Activated CD8-positive, alpha-beta T cell treated with anti-CD3 and anti-CD28 coated beads, Interleukin-2, amount 10 ng/mL, durations not matched to agents 7 days and 5 days (primary cell): Measurements from ENCODE around the gene JMJD1C. TPM values are rescaled to one million over a fixed set of nuclear protein-coding genes. Genes with fewer than 3 reads are reported as not detected.
"Not testable (repeated sequence)": the region's sequence is repeated elsewhere in the genome, so short reads cannot be mapped to it uniquely, and the experiment has no call there.

Experiments
- ATAC-seq: fragments of 150-1000 bp; cut with Tn5 transposase; one replicate; pipeline ENCODE4 v1.10.0; 2021; ENCODE audit warnings: moderate library complexity
- CTCF ChIA-PET: fragments of 350-600 bp; sonication (Branson Sonifier 250); formaldehyde crosslinking; loops from one replicate; lab custom pipeline; 2021; ENCODE audit warnings: antibody characterized with exemption; lab: Charles Lee
- POLR2A ChIA-PET: fragments of 350-600 bp; sonication (Branson Sonifier 250); formaldehyde crosslinking; loops from one replicate; lab custom pipeline; 2021; ENCODE audit warnings: antibody characterized with exemption; lab: Charles Lee
- DNase-seq: peaks from one replicate; pipeline ENCODE4 v3.0.0-alpha.2; 2020
- H3K27ac Mint-ChIP-seq: one replicate; pipeline ENCODE4 v1.8.0; 2021; ENCODE audit warnings: mild to moderate bottlenecking, mixed read lengths
- H3K27me3 Mint-ChIP-seq: one replicate; pipeline ENCODE4 v1.8.0; 2021; ENCODE audit warnings: low read depth, mixed read lengths
- H3K36me3 Mint-ChIP-seq: one replicate; pipeline ENCODE4 v1.8.0; 2021; ENCODE audit warnings: low read depth, mixed read lengths
- H3K4me1 Mint-ChIP-seq: one replicate; pipeline ENCODE4 v1.8.0; 2021; ENCODE audit warnings: low read depth, mixed read lengths
- H3K4me3 Mint-ChIP-seq: one replicate; pipeline ENCODE4 v1.8.0; 2021; ENCODE audit warnings: mild to moderate bottlenecking, mixed read lengths
- H3K9me3 Mint-ChIP-seq: one replicate; pipeline ENCODE4 v1.8.0; 2022; ENCODE audit warnings: mixed read lengths; ENCODE audit not compliant: insufficient read depth
- total RNA-seq, 2 experiments: library from RNA; stranded (reverse); gene quantifications; one replicate each; pipeline ENCODE4 v1.2.3, GENCODE V29; 2021

The JMJD1C gene
- total RNA-seq, 2 experiments from 2014 or later = 63.0 to 65.1 TPM

- Mint-ChIP-seq H3K4me3 (no peak overlapping the region), H3K36me3 (peaks cover 54% of the 10 kb centered on the region), H3K27ac (no peak overlapping the region), H3K4me1 (peaks cover 30% of the 10 kb centered on the region), H3K27me3 (no peaks in the 10 kb centered on the region), H3K9me3 (peaks cover 7% of the 10 kb centered on the region)
- DNase-seq = no peak
- ChIA-PET CTCF (no interaction called here), POLR2A (interaction anchor here (0.6 kb wide), 1 partner anchor 13 kb away, joined by 3 read pairs; no protein-coding TSS in a partner anchor)
- no peak for ATAC-seq
Measured at GRCh38 chr10:63247771-63248170, 218.0 kb downstream of the JMJD1C start.

DNA sequence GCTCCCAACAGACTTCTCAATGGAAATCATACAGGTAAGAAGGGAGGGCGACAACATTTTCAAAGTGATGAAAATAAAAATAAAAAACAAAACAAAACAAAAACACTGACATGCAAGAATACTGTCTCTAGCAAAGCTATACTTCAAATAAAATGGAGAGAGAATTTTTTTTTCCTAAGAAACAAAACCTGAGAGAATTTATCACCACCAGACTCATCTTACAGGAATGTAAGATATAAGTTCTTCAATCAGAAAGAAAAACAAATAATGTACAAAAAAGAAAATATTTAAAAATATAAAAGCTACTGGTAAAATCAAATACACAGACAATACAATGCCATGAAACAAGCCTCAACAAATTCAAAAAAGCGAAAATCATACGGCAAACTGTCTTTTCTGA is 219.4 kb downstream of the JMJD1C start:
- no peak overlapping the region for H3K27ac Mint-ChIP-seq
- CTCF ChIA-PET = interaction anchor here (0.8 kb wide), 1 partner anchor 9 kb away, joined by 3 read pairs; no protein-coding TSS in a partner anchor
- peaks cover 7% of the 10 kb centered on the region for H3K9me3 Mint-ChIP-seq
- H3K27me3 Mint-ChIP-seq = no peaks in the 10 kb centered on the region
- no peak overlapping the region for H3K4me3 Mint-ChIP-seq
- POLR2A ChIA-PET = no interaction called here
- ATAC-seq = no peak
- no peak for DNase-seq
- H3K4me1 Mint-ChIP-seq = peaks cover 38% of the 10 kb centered on the region
- H3K36me3 Mint-ChIP-seq = peaks cover 49% of the 10 kb centered on the region

- Mint-ChIP-seq H3K4me1 (peaks cover 73% of the 10 kb centered on the region), H3K27ac (peak overlapping the region; percentile 73), H3K9me3 (peaks cover 7% of the 10 kb centered on the region), H3K4me3 (peak overlapping the region; percentile 74), H3K36me3 (peaks cover 50% of the 10 kb centered on the region), H3K27me3 (no peaks in the 10 kb centered on the region)
- POLR2A ChIA-PET = interaction anchor here (2.3 kb wide), 1 partner anchor 26 kb away, joined by 14 read pairs; no protein-coding TSS in a partner anchor
- DNase-seq (no peak), ATAC-seq (peak; percentile 62)
- CTCF ChIA-PET = interaction anchor here (0.6 to 2.0 kb wide), 8 partner anchors 14 to 478 kb away, joined by 3 to 6 read pairs (median 3); no protein-coding TSS in a partner anchor
Measured at GRCh38 chr10:63241841-63242281, 223.9 kb downstream of the JMJD1C start.

DNA sequence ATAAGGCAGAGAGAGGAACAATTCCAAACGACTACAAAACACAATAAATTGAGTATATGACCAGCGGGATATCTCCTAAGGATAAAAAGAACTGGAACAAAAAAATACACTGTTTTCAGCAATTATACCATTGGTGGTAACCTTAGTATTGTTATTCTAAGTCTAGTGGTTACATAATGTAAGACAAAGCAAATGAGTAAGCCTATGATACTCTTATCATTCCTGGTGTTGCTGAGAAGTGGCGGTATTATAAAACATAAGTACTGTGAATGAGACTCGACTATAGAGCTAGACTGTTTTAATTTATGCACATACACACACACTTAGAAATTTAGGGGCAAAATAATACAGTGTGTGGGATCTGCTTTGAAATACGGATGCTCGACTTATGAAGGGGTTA is 225.0 kb downstream of the JMJD1C start:
- CTCF ChIA-PET = interaction anchor here (1.0 to 2.0 kb wide), 4 partner anchors 13 to 389 kb away, joined by 3 to 6 read pairs (median 4); no protein-coding TSS in a partner anchor
- Mint-ChIP-seq H3K27ac (peak overlapping the region; percentile 73), H3K36me3 (peaks cover 41% of the 10 kb centered on the region), H3K4me1 (peaks cover 75% of the 10 kb centered on the region), H3K4me3 (peak overlapping the region; percentile 54), H3K9me3 (peaks cover 2% of the 10 kb centered on the region), H3K27me3 (no peaks in the 10 kb centered on the region)
- DNase-seq = no peak
- ATAC-seq = no peak
- POLR2A ChIA-PET = interaction anchor here (1.4 to 2.3 kb wide), 2 partner anchors 24 to 27 kb away, joined by 5 to 14 read pairs; no protein-coding TSS in a partner anchor

DNA sequence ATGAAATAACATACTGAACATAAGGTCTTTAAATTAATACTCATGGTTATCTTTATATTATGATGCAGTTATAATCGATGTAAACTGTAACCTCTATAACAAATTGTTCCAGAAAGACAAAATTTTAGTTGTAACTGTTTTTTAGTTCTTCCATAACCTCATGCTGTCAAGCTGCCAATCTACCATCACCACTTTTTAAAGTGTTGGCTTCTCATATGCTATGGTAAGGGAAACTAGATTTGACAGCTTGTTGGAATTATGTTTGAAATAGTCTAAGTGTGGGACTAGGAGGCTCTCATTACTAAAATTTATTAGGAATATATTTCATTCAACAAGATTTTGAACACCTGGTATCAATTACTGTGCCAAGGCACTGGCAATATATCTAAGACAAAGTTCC is 227.3 kb downstream of the JMJD1C start:
- CTCF ChIA-PET = interaction anchor here (2.0 kb wide), 1 partner anchor 391 kb away, joined by 4 read pairs; no protein-coding TSS in a partner anchor
- Mint-ChIP-seq H3K4me3 (no peak overlapping the region), H3K36me3 (peaks cover 25% of the 10 kb centered on the region), H3K4me1 (peaks cover 64% of the 10 kb centered on the region), H3K27me3 (no peaks in the 10 kb centered on the region), H3K27ac (peak overlapping the region; percentile 27), H3K9me3 (no peaks in the 10 kb centered on the region)
- DNase-seq (no peak), ATAC-seq (no peak)
- POLR2A ChIA-PET = no interaction called here

DNA sequence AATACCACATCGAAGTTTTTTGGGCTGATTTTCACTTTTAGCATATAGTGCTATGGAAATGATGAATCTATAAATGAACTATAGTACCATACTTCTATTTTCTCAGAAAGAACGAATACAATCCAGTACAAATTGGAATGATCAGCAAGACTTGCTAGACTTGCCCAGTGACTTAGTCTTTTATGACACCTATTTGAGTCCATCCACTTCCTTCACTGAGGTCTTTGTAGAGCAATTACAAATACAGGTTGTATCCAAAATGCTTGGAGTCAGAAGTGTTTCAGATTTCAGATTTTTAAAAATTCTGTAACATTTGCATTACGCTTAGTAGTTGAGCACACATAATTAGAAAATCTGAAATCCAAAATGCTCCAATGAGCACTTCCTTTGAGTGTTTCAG is 228.4 kb downstream of the JMJD1C start:
- POLR2A ChIA-PET = interaction anchor here (2.2 kb wide), 1 partner anchor 31 kb away, joined by 18 read pairs; no protein-coding TSS in a partner anchor
- H3K4me1 Mint-ChIP-seq = peaks cover 62% of the 10 kb centered on the region

DNA sequence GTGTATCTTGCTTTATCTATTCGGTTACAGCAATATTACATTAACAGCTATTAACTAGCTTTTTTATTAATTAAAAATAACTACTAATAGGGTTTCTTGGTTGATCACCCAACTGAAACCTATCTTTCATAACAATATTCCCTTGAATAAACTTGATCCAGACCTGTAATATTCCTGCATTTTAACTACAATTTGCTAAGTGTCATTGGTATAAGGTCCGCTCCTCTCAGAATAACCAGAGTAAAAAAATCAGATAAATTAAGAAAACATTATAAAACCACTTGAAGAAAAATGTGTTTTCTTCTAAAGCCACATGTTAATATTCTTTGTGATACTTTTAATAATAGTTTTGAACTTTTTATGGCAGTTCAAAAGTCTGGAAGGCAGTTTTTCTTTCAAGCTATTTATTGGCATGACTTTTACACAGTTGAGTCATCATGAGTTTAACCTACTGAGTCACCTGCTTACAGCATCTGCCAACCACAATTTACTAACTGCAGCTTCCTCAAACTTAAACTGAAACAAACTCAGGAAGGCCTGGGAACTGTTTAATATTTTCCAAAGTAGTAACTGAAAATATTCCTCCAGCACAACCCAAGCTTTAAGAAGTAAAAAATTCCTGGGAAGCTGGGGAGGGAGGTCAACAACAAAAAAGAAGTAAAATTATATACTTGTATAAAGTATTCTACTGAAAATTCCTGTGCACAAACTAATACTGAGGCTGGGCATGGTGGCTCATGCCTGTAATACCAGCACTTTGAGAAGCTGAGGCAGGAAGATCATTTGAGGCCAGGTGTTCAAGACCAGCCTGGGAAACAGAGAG is 229.5 kb downstream of the JMJD1C start:
- peaks cover 27% of the 10 kb centered on the region for H3K36me3 Mint-ChIP-seq
- ATAC-seq = peak; percentile 91
- no peaks in the 10 kb centered on the region for H3K9me3 Mint-ChIP-seq
- ChIA-PET CTCF (interaction anchor here (0.9 to 1.8 kb wide), 6 partner anchors 8 to 393 kb away, joined by 3 to 11 read pairs (median 4); no protein-coding TSS in a partner anchor), POLR2A (interaction anchor here (0.8 to 2.2 kb wide), 2 partner anchors 27 to 32 kb away, joined by 4 to 18 read pairs; no protein-coding TSS in a partner anchor)
- peak; percentile 34 for DNase-seq
- no peaks in the 10 kb centered on the region for H3K27me3 Mint-ChIP-seq
- H3K4me3 Mint-ChIP-seq = peak overlapping the region; percentile 18
- H3K4me1 Mint-ChIP-seq = peaks cover 52% of the 10 kb centered on the region
- peak overlapping the region; percentile 57 for H3K27ac Mint-ChIP-seq

More for the DNA sequence above, 228.4 kb downstream of the JMJD1C start:
- ATAC-seq = no peak
- Mint-ChIP-seq H3K27ac (peak overlapping the region; percentile 55), H3K4me3 (no peak overlapping the region), H3K9me3 (no peaks in the 10 kb centered on the region), H3K27me3 (no peaks in the 10 kb centered on the region), H3K36me3 (peaks cover 24% of the 10 kb centered on the region)
- CTCF ChIA-PET = interaction anchor here (2.0 kb wide), 1 partner anchor 392 kb away, joined by 4 read pairs; no protein-coding TSS in a partner anchor
- no peak for DNase-seq

- not testable (repeated sequence) for H3K27me3 Mint-ChIP-seq
Measured at GRCh38 chr10:63235136-63235535, 230.6 kb downstream of the JMJD1C start.

DNA sequence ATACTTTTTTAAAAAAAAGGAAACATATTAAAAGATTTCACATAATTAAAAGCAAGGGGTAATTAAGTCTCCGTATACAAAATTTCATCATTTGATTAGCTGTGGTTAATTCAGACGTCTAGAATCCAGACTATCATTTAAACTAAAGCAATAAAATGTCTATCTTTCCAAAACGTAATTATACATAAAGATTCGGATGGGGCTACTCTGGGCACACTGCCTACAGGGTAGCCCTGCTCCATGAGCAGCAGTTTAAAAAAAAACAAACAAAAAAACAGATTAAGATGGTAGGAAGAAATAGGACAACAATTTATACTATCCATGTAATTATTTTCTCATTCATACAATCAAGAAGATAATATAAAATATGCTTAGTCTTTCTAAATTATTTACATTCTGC is 236.6 kb downstream of the JMJD1C start:
- DNase-seq = no peak
- no peaks in the 10 kb centered on the region for H3K9me3 Mint-ChIP-seq
- no peak for ATAC-seq
- POLR2A ChIA-PET = no interaction called here
- no peaks in the 10 kb centered on the region for H3K27me3 Mint-ChIP-seq
- peaks cover 51% of the 10 kb centered on the region for H3K4me1 Mint-ChIP-seq
- H3K36me3 Mint-ChIP-seq = peaks cover 12% of the 10 kb centered on the region
- no peak overlapping the region for H3K27ac Mint-ChIP-seq
- CTCF ChIA-PET = interaction anchor here (2.1 kb wide), 1 partner anchor 62 kb away, joined by 6 read pairs; no protein-coding TSS in a partner anchor
- no peak overlapping the region for H3K4me3 Mint-ChIP-seq

More at GRCh38 chr10:63235136-63235535, 230.6 kb downstream of the JMJD1C start:
- H3K36me3 Mint-ChIP-seq = peaks cover 29% of the 10 kb centered on the region
- not testable (repeated sequence) for H3K9me3 Mint-ChIP-seq, ATAC-seq, H3K4me3 Mint-ChIP-seq, DNase-seq, H3K27ac Mint-ChIP-seq
- CTCF ChIA-PET = interaction anchor here (1.8 kb wide), 1 partner anchor 11 kb away, joined by 11 read pairs; no protein-coding TSS in a partner anchor
- POLR2A ChIA-PET = interaction anchor here (2.2 kb wide), 1 partner anchor 33 kb away, joined by 18 read pairs; no protein-coding TSS in a partner anchor
- H3K4me1 Mint-ChIP-seq = peaks cover 46% of the 10 kb centered on the region

GRCh38 chr10:63228237-63228636 is 237.5 kb downstream of the JMJD1C start:
- POLR2A ChIA-PET = interaction anchor here (1.0 kb wide), 2 partner anchors 39 to 41 kb away, joined by 4 to 6 read pairs; no protein-coding TSS in a partner anchor
- no peak for DNase-seq
- peak overlapping the region; percentile 64 for H3K27ac Mint-ChIP-seq

GRCh38 chr10:63227207-63227895 is 238.4 kb downstream of the JMJD1C start:
- ATAC-seq = peak; percentile 49
- Mint-ChIP-seq H3K9me3 (no peaks in the 10 kb centered on the region), H3K36me3 (peaks cover 14% of the 10 kb centered on the region), H3K27ac (peak overlapping the region; percentile 82), H3K27me3 (no peaks in the 10 kb centered on the region), H3K4me1 (peaks cover 47% of the 10 kb centered on the region), H3K4me3 (peak overlapping the region; percentile 42)
- no peak for DNase-seq
- CTCF ChIA-PET = interaction anchor here (0.6 to 2.9 kb wide), 10 partner anchors 9 to 229 kb away, joined by 3 to 32 read pairs (median 4); no protein-coding TSS in a partner anchor
- POLR2A ChIA-PET = interaction anchor here (0.9 kb wide), 1 partner anchor 42 kb away, joined by 5 read pairs; no protein-coding TSS in a partner anchor

More at GRCh38 chr10:63228237-63228636, 237.5 kb downstream of the JMJD1C start:
- CTCF ChIA-PET = interaction anchor here (0.7 to 1.2 kb wide), 5 partner anchors 8 to 62 kb away, joined by 3 to 4 read pairs (median 4); no protein-coding TSS in a partner anchor
- Mint-ChIP-seq H3K9me3 (no peaks in the 10 kb centered on the region), H3K36me3 (peaks cover 12% of the 10 kb centered on the region), H3K4me3 (no peak overlapping the region), H3K27me3 (no peaks in the 10 kb centered on the region), H3K4me1 (peaks cover 47% of the 10 kb centered on the region)
- no peak for ATAC-seq
